Measurements from ENCODE around the gene MYCBPAP.

Gene MYCBPAP

DNA sequence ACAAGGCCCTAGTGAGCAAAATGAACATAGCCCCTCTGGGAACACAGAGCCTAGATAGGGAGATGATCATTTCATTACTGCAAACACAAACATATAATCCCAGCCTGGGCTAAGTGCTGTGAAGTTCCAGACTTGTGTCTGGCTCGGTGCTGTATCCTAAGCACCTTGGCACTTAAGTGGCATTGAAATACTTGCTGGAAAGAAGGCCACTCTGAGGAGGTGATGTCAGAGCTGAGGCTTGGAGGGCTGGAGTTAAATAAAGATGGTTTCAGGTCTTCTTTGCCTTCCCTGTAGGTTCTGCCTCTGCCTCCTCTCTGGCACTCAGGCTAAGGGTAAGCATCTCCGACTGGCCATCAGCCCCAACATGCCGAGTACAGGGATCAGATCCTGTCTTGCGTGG is 49.9 kb downstream of the MYCBPAP start:
- no peak for DNase-seq (ENCODE audit: low read depth)

DNA sequence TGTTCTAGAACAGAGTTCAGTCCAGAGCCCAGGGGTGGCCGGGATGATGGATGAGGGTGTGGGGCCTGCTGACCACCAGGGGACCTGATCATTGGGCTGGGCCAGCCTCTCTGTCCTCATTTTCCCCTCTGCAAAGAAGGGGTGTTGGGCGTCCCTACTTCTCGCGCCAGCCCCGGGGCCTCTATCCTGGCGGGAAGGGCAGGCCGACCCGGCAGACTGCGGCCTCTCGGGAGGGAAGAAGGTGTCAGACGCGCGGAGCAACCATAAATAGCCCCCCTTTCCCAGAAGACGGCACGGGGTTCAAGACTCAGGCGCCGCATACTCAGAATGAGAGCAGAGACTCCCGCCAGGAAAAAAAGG is 50.3 kb downstream of the MYCBPAP start:
- no peak for DNase-seq (ENCODE audit: low read depth)

DNA sequence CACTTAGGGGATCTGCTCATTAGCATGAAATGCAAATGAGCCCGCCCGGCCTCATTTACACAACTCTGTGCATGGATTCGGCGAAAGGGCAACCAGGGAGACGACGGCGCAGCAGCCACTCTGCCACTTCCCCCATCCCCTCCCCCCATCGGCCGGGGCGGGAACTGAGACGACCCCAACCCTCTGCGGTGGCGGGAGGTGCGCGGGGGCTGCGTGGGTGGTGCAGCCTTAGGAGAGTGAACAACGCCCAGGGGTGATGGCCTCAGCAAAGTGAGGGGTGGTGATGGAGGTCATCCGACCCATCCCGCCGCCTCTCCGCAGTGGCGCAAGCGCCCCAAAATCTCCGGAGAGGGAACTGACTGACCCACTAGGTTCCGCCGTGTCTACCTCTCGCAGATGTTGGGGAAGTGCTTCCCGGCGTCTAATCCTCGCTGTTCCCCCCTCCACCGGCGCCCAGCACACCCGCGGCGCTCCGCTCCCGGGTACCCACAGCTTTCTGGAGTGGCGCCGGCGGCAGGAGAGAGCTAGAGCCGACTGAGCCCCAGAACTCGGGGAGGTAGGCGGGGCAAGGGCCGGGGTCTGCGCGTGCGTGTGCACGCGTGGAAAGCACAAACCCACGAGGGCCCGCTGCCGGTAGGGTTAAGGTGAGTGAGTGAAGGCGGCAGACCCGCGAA is 50.8 kb downstream of the MYCBPAP start:
- no peak for DNase-seq (ENCODE audit: low read depth)

DNA sequence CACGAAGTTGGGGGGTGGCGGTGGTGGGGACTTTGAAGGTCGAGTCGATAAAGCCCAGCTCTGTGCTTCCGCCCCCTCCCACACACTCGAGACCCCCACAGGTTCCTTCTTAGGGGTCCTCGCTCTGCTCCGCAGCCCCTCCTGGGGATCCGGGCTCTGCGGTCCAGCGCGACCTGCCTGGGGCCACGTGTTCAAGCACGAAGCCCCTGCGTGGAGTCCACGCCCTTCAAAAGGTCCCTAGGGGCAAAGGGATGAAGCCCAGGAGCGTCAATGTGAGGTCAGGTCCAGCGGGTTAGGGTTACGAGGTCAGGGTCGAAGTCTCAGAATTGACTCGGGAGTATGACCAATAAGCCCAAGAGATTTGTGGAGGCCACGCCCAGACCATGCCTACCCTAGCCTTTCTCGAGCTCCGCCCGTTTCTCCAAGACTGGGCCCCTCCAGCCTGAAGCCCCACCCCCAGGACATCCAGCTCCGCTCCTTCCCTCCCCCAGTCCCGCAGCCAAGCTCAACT is 51.5 kb downstream of the MYCBPAP start:
- DNase-seq (ENCODE audit: low read depth): peak; percentile 55

DNA sequence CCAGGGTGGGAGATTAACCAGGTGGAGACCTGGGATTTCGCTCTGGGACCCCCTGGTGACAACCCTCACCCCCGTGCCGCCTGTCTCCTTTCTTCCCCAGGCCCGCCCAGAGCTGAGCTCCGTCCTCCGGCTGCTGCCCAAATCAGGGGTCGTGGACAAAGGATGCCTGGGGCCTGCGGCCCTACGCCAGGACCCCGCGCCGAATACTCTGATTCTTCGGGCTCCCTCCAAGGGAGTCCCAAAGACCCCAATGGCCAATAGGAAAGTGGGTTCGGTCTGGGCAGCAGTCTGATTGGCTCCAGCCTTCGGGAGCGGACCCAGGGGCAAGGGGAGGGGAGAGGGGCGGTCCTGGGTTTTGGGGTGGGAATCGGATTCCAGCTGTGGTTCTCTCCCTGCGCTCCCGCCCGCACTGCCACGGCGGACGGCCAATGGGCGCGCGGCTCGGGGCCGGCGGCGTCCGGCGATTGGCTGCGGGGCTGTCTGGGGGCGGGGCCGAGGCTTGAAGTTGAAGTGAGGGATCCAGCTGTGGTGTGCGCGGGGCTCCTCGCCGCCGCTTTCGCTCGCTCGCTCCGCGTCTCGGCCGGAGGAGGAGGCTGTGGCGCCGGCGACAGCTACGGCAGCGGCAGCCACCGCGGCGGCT is 52.1 kb downstream of the MYCBPAP start, which contains the start of gene CACNA1G:
CACNA1G (plus strand) TSS at position 531 of the 640 bp plus-strand sequence. CDS start 745 bp downstream, outside the sequence.
- peak; percentile 83 for DNase-seq (ENCODE audit: low read depth)

DNA sequence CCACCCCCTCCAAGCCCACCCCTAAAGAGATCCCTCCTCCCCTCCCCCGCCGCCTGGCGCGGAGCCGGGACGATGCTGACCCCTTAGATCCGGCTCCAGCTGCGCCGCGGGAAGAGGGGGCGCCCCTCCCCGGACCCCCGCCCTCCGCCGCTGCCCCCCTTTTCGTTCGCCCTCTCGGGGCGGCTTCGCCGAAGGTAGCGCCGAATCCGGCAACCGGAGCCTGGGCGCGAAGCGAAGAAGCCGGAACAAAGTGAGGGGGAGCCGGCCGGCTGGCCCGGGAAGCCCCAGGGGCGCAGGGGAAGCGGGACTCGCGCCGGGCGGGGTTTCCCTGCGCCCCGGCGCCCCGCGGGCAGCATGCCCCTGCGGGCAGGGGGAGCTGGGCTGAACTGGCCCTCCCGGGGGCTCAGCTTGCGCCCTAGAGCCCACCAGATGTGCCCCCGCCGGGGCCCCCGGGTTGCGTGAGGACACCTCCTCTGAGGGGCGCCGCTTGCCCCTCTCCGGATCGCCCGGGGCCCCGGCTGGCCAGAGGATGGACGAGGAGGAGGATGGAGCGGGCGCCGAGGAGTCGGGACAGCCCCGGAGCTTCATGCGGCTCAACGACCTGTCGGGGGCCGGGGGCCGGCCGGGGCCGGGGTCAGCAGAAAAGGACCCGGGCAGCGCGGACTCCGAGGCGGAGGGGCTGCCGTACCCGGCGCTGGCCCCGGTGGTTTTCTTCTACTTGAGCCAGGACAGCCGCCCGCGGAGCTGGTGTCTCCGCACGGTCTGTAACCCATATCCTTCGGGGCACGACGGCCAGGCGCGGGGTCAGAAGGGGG is 52.9 kb downstream of the MYCBPAP start:
- DNase-seq (ENCODE audit: low read depth): no peak

DNA sequence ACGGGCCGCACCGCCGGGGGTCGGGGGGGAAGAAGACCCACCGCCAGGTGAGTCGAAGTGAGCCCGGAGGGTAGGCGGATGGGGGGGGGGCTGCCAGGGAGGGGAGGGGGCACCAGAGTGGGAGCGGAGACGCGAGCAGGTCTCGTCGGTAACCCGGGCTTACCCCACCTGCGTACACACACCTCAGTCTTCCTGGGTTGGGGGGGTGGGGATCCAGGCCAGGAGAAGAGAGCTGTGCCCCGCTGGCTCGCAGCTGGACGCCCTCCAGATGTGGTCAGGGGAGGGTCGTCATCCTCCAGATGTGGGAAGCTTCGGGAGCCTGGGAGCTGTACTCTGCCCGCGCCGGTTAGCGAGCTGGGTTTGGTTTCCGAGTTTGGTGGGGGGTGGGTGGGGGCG is 53.5 kb downstream of the MYCBPAP start:
- DNase-seq (ENCODE audit: low read depth): no peak

DNA sequence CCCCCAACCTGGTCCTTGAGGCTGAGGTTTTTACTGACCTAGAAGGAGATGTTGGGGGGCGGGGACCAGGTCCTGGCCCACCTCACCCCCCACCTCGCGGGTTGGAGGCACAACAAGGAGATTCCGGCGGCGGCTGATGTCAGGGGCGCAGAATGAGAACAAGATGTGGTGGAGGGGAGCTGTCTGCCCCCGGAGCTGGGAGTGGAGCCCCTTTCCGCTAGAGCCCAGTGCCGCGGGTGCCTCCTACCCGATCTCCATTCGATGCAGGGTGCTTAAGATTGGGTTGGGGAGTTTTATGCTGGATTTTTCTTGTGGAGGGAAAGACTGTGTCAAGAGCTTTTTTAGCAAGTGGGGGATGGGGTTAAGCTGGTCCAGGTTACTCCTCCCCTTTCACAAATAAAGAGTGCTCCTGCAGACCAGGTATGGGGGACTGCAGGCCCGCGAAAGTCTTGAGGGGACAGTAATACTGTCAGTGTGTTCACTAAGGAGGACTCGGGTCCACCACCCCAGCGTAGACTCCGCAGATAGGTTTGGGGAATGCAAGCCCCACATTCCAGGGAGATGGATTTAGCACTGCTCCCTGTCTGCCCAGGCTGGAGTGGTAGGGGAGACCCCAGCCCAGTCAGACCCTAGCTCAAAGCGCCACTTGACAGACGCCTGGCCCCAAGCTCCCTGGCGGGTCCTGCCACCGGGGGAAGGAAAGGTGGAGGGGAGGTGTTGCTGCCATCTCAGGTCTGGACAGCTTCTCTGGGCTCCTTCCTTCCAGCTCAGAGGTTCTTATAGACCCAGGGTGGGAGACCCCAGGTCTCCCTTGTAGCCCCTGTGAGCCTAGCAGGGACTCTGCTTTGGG is 54.2 kb downstream of the MYCBPAP start:
- DNase-seq (ENCODE audit: low read depth): no peak

DNA sequence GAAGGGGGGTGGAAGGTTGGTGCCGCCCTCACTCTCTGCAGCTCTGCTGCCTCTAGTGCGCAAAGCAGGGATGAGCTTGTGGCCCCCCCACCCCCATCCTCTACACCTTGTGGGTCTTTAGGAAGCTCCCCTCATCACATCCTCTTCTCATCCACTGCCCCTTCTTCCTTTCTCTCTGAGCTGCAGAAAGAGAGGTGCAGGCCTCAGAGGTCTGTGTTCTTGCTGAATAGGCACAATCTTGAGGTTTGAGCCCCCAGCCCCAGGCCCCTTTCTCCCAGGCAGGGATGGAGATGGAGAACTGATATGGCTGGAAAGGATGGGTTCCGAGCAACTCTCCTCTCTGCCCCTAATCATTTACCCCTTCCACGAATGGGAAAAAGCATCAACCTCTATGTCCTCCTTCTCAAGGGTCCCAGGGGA is 54.9 kb downstream of the MYCBPAP start:
- DNase-seq (ENCODE audit: low read depth): no peak

DNA sequence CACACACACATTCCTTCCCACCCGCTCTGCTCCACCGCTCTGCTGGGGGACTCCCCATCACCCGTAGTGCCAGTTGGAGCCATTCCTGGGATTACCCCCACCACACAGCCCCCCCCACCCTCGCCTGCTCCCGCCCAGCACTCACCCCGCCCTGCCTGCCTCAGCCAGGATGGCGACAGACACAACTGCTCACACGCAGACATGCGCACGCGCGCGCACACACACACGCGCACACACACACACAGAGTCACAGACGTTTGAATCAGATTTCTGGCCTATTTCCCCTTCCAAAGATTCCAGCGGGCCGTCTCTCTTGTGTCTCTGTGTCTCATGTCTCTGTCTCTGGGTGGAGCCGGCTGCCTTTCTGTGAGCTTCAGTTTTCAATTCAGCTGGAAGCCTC is 56.7 kb downstream of the MYCBPAP start:
- DNase-seq (ENCODE audit: low read depth): peak; percentile 71

DNA sequence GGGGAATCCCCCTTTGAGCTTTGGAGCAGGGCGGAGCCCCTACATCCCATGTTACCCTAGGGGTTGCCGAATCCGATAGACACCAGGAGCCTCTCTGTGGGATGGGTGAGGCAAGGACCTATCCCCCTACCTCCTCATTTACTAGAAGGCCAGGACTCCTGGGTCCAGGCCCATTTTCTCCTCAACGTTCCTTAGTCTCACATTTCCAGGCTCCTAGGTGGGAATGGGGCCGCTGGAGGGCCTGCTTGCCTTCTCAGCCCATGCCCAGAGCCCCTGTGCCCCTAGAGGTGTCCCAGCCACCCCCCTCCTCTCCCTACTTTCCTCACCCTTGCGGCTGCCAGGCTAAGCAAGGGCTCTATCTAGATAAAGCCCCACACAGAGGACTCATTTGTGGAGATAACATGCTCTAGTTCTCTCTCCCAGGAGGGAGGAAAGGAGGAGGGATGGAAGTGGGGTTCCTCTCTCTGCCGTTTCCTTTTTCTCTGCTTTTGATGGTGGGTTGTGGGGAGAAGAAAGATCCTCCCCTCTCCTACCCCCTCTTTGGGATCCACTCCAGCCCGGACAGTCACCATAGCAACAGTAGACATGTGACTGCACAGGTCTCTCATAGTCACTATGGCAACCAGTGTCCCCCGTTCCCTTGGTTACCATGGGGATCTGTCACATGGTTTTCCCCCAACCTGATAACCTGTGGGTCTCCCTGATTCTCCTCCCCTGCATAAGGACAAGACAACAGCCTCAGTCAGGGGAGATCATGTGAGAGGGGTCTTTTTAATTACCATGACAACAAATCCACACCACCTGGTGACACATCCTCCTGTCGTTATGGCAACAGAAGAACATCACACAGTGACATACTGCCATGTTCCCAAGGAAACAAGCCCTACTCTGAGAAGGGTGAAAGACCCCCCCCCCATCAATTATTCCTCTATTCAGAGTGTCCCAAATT is 57.4 kb downstream of the MYCBPAP start:
- DNase-seq (ENCODE audit: low read depth): no peak

DNA sequence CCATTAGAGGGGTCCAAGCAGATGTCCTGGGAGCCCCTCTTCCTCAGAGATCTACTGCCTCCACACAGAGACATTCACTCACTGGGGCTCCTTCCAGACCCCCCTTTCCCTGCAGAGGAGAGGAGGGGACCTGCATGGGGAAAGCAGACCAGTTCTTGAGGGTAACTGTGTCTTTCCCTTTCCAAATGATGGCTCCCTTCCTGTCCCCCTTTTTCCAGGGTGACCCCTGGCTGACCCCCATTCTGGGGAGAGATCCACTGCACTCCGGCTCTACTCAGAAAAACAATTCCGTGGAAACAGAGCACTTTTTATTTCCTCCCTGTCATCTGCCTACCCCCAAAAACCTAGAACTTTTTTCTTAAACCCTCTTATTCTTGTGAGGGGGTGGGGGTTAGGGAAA is 58.6 kb downstream of the MYCBPAP start:
- no peak for DNase-seq (ENCODE audit: low read depth)

DNA sequence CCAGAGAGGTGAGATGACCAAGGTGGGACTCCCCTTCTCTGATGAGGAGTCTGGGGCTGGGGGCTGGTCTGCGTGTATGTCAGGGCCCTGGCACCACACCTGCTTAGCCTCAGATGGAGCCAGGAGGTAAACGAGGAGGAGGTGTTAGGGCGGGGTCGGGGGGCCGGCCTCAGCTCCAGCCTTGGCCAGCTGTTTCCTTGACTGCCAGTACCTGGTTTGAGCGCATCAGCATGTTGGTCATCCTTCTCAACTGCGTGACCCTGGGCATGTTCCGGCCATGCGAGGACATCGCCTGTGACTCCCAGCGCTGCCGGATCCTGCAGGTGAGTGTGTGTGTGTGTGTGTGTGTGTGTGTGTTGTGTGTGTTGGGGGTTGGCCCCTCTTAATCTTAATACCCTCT is 60.4 kb downstream of the MYCBPAP start:
- no peak for DNase-seq (ENCODE audit: low read depth)

DNA sequence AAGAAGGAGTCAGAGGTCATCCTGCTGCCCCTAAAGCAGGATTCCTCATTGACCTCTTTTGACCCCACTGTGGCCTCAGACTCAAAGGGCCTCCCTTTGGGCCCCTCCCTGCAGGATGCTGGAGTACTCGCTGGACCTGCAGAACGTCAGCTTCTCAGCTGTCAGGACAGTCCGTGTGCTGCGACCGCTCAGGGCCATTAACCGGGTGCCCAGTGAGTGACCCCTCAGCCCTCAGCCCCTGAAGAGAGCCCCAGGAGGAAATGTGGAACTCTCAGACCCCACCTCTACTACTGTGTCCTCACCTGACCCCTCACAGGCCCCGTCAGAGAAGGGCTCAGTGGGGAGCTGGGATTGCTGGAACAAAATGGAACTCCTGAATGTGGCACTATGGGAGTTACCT is 61.4 kb downstream of the MYCBPAP start:
- DNase-seq (ENCODE audit: low read depth): no peak

DNA sequence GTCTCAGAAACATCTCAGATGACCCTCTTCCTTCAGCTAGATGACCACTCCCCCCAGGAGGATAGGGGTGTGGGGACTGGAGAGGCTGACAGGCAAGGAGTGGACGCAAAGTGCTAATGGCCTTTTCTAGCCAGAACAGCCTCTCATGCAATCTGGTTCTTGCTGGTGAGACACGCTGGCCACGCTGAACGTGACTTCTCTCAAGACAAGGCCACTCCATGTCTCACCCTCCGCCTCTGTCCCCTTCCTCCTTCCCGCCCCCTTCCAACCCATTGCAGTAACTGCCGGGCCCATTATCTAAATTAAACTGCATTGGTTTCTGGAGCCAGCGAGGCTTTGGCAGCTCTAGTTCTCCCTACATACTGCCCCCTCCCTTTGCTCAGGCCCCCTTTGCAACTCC is 61.8 kb downstream of the MYCBPAP start:
- no peak for DNase-seq (ENCODE audit: low read depth)

DNA sequence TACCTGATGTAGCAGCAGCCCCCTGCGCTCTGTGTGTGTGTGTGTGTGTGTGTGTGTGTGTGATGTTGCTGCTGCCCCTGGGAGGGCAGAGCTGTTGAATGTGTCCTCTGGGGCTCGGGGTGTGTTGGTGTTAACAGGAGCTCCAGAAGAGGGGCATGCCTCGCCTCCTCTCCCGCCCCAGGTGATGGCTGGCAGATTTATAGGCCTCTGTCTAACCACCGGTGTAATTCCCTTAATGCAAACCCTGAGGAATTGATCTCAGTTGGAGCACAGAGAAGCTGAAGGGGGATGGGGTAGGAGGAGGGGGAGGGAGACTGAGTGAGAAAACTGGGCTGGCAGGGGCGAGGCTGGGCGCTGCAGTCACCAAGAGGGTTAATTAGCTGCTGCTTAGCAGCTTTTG is 62.3 kb downstream of the MYCBPAP start:
- no peak for DNase-seq (ENCODE audit: low read depth)

DNA sequence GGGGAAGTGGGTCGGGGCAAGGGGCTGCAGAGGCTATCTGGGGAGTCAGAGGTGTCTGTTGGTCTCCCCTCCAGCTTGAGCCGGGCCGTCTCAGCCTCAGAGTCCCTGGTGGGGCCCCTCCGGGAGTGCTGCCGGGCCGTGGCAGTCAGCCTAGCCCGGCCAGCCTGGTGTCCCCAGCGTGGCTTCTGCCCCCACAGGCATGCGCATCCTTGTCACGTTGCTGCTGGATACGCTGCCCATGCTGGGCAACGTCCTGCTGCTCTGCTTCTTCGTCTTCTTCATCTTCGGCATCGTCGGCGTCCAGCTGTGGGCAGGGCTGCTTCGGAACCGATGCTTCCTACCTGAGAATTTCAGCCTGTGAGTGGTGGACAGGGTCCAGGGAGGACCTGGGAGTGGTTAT is 63.4 kb downstream of the MYCBPAP start:
- DNase-seq (ENCODE audit: low read depth): no peak

DNA sequence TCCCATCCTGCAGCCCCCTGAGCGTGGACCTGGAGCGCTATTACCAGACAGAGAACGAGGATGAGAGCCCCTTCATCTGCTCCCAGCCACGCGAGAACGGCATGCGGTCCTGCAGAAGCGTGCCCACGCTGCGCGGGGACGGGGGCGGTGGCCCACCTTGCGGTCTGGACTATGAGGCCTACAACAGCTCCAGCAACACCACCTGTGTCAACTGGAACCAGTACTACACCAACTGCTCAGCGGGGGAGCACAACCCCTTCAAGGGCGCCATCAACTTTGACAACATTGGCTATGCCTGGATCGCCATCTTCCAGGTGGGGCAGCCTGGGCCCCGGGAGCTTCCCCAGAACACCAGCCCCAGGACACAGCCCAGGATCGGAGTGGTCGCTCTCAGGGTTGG is 64.3 kb downstream of the MYCBPAP start:
- no peak for DNase-seq (ENCODE audit: low read depth)

DNA sequence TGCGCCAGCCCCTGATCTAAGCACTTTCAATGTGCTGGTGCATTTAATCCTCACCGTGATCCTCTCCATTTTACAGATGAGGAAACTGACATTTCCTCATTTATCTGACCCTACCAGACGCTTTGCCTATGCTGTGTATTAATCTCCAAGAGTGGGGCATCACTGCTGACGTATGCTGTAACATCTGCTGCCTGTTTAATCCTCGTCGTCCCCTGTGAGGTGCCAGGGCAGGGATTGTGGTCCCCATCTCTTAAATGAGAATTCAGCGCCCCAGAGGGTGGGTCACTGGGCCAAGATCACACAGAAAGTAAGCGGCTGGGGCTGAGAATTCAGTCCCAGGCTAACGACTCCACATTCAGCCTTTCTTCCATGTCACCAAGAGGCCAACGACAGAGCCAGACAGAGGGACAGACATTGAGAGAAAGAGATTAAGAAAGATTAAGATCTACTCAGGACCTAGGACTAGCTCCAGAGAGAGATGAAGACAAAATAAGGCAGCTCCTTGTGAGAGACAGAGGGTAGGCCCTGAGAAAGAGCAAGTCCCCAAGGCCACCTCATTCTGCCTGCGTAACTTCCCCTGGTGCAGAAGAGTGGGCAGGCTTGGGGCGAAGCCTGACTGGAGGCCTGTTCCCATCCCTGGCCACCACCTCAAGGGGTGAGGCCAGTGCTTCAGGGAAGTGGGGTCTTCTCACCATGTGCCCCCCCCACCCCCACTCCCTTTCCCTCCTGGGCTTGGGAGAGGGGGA is 65.8 kb downstream of the MYCBPAP start:
- DNase-seq (ENCODE audit: low read depth): no peak

DNA sequence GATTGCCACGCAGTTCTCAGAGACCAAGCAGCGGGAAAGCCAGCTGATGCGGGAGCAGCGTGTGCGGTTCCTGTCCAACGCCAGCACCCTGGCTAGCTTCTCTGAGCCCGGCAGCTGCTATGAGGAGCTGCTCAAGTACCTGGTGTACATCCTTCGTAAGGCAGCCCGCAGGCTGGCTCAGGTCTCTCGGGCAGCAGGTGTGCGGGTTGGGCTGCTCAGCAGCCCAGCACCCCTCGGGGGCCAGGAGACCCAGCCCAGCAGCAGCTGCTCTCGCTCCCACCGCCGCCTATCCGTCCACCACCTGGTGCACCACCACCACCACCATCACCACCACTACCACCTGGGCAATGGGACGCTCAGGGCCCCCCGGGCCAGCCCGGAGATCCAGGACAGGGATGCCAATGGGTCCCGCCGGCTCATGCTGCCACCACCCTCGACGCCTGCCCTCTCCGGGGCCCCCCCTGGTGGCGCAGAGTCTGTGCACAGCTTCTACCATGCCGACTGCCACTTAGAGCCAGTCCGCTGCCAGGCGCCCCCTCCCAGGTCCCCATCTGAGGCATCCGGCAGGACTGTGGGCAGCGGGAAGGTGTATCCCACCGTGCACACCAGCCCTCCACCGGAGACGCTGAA is 67.5 kb downstream of the MYCBPAP start:
- DNase-seq (ENCODE audit: low read depth): no peak
